Chondrocyte (in vitro differentiated cells): ENCODE data around the gene SPATA21. TPM values are rescaled to one million over a fixed set of nuclear protein-coding genes. Genes with fewer than 3 reads are reported as not detected.

Experiments used
- DNase-seq: peaks from one replicate; pipeline ENCODE4 v3.0.0; 2021; ENCODE audit warnings: mixed read lengths, low spot score
- H3K27ac Mint-ChIP-seq: one replicate; pipeline ENCODE4 v1.8.0; 2021; ENCODE audit warnings: mild to moderate bottlenecking, moderate library complexity, mixed read lengths; ENCODE audit not compliant: unreplicated experiment
- H3K27me3 Mint-ChIP-seq: 2 replicates; pipeline ENCODE4 v1.8.0; 2021; ENCODE audit warnings: low read depth, mixed read lengths
- H3K36me3 Mint-ChIP-seq: 2 replicates; pipeline ENCODE4 v1.8.0; 2021; ENCODE audit warnings: low read depth, mixed read lengths
- H3K4me1 Mint-ChIP-seq: 2 replicates; pipeline ENCODE4 v1.8.0; 2021; ENCODE audit warnings: low read depth, mild to moderate bottlenecking, mixed read lengths
- H3K4me3 Mint-ChIP-seq: one replicate; pipeline ENCODE4 v1.8.0; 2021; ENCODE audit warnings: mild to moderate bottlenecking, moderate library complexity, mixed read lengths; ENCODE audit not compliant: unreplicated experiment
- H3K9me3 Mint-ChIP-seq: 2 replicates; pipeline ENCODE4 v1.8.0; 2021; ENCODE audit warnings: low read depth, mixed read lengths
- total RNA-seq: library from RNA; stranded (reverse); gene quantifications from 3 replicates; pipeline ENCODE4 v1.2.1, GENCODE V29; 2021
- TF ChIP-seq, protein P1 (sequence below): fragments of 200-600 bp; sonication (generic); IDR thresholded peaks from 2 replicates; pipeline ENCODE4 v1.5.0; 2021; ENCODE audit warnings: antibody characterized with exemption, mild to moderate bottlenecking, moderate library complexity

Gene SPATA21
- total RNA-seq, 1 donor from 2014 or later, result not detected

- Mint-ChIP-seq H3K27ac (no peak overlapping the region), H3K4me1 (no peaks in the 10 kb centered on the region), H3K36me3 (no peaks in the 10 kb centered on the region), H3K27me3 (no peaks in the 10 kb centered on the region), H3K9me3 (no peaks in the 10 kb centered on the region), H3K4me3 (no peak overlapping the region)
- TF ChIP-seq, protein P1, sequence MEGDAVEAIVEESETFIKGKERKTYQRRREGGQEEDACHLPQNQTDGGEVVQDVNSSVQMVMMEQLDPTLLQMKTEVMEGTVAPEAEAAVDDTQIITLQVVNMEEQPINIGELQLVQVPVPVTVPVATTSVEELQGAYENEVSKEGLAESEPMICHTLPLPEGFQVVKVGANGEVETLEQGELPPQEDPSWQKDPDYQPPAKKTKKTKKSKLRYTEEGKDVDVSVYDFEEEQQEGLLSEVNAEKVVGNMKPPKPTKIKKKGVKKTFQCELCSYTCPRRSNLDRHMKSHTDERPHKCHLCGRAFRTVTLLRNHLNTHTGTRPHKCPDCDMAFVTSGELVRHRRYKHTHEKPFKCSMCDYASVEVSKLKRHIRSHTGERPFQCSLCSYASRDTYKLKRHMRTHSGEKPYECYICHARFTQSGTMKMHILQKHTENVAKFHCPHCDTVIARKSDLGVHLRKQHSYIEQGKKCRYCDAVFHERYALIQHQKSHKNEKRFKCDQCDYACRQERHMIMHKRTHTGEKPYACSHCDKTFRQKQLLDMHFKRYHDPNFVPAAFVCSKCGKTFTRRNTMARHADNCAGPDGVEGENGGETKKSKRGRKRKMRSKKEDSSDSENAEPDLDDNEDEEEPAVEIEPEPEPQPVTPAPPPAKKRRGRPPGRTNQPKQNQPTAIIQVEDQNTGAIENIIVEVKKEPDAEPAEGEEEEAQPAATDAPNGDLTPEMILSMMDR, result no peak
- no peak for DNase-seq
Measured at GRCh38 chr1:16434501-16434900, 2.7 kb downstream of the SPATA21 start.

DNA sequence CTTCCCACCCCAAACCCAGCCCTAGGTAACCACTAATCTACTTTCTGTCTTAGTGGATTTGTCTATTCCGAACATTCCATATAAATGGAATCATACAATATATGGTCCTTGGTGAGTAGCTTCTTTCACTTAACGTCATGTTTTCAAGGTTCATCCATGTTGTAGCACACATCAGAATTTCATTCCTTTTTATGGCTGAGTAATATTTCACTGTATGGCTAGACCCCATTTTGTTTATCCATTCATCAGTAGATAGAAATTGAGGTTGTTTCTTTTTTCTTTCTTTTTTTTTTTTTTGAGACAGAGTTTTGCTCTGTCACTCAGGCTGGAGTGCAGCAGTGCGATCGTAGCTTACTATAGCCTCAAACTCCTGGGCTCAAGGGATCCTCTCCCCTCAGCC is 3.2 kb downstream of the SPATA21 start:
- no peak overlapping the region for H3K27ac Mint-ChIP-seq
- no peaks in the 10 kb centered on the region for H3K27me3 Mint-ChIP-seq
- H3K36me3 Mint-ChIP-seq, result no peaks in the 10 kb centered on the region
- TF ChIP-seq, protein P1, result no peak
- H3K4me3 Mint-ChIP-seq, result no peak overlapping the region
- no peaks in the 10 kb centered on the region for H3K4me1 Mint-ChIP-seq
- DNase-seq, result no peak
- no peaks in the 10 kb centered on the region for H3K9me3 Mint-ChIP-seq

DNA sequence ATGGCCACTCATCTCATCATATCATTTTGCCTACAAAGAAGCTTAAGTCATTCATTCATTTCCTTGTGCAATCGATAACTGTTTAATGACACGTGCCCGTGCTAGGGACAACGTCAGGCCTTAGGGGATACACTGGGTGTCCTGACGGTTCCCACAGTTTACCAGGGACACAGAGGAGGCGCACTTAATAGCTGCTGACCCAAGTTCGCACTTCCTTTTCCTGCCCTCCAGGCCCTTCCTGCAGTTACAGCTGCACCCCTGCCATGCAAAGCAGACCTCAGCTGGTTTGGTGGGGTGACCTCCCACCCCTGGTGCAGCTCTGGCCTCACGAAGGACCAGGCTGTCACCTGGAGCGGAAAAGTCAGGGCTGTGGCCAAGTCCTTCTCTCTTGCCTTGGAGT is 4.2 kb downstream of the SPATA21 start:
- no peak overlapping the region for H3K27ac Mint-ChIP-seq
- no peak overlapping the region for H3K4me3 Mint-ChIP-seq
- no peak for DNase-seq
- H3K27me3 Mint-ChIP-seq, result no peaks in the 10 kb centered on the region
- no peaks in the 10 kb centered on the region for H3K36me3 Mint-ChIP-seq
- no peaks in the 10 kb centered on the region for H3K4me1 Mint-ChIP-seq
- TF ChIP-seq, protein P1, result no peak
- H3K9me3 Mint-ChIP-seq, result no peaks in the 10 kb centered on the region

DNA sequence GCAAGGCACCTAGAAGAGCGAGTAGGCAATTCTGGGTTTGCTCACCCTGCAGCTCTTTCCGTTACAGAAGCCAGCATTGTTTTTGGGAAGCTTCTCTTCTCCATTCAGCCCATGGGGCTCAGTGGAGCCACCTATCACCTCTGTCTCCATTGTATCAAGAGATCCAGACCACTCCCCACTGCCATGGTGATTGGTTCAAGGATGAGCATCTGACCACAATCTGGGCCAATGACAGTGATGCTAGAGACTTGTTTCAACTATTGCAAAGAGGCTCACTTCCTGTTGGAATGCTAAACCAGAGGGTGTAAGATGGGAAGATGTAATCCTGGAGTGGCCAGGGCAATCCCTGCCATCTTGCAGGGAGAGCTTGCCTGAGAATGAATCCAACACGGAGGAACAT is 6.6 kb downstream of the SPATA21 start:
- no peak for DNase-seq
- Mint-ChIP-seq H3K27ac (no peak overlapping the region), H3K36me3 (no peaks in the 10 kb centered on the region), H3K27me3 (no peaks in the 10 kb centered on the region), H3K4me1 (no peaks in the 10 kb centered on the region), H3K9me3 (no peaks in the 10 kb centered on the region), H3K4me3 (no peak overlapping the region)
- TF ChIP-seq, protein P1, result no peak

GRCh38 chr1:16425125-16426025 is 11.8 kb downstream of the SPATA21 start:
- TF ChIP-seq, protein P1, result no peak
- no peak for DNase-seq

More at GRCh38 chr1:16425125-16426025, 11.8 kb downstream of the SPATA21 start:
- H3K27ac Mint-ChIP-seq, result no peak overlapping the region
- no peaks in the 10 kb centered on the region for H3K9me3 Mint-ChIP-seq
- H3K36me3 Mint-ChIP-seq, result no peaks in the 10 kb centered on the region
- H3K4me1 Mint-ChIP-seq, result no peaks in the 10 kb centered on the region
- H3K27me3 Mint-ChIP-seq, result peaks cover 7% of the 10 kb centered on the region
- H3K4me3 Mint-ChIP-seq, result no peak overlapping the region
